K562 (cell line): ENCODE measurements around the gene PRSS8. TPM values are rescaled to one million over a fixed set of nuclear protein-coding genes. Genes with fewer than 3 reads are reported as not detected.

Experiments
- CBFA2T3 ChIP-seq: fragments of 450-650 bp; IDR thresholded peaks from 2 replicates; pipeline ENCODE4 v1.6.1; 2017
- CCNT2 ChIP-seq: IDR thresholded peaks from 2 replicates; pipeline ENCODE4 v1.6.1; 2011; ENCODE audit warnings: borderline replicate concordance, low read depth, mild to moderate bottlenecking, moderate library complexity, mixed read lengths, low read length; ENCODE audit not compliant: insufficient read length; ENCODE audit errors: extremely low read depth
- DLX4 ChIP-seq: fragments of 250-450 bp; sonication (Bioruptor Pico); IDR thresholded peaks from 2 replicates; pipeline ENCODE4 v1.6.1; 2021; ENCODE audit warnings: mild to moderate bottlenecking
- DMBX1 ChIP-seq: fragments of 250-450 bp; sonication (Bioruptor Pico); IDR thresholded peaks from 2 replicates; pipeline ENCODE4 v1.8.0; 2022; ENCODE audit warnings: inconsistent platforms, mild to moderate bottlenecking, moderate library complexity, borderline replicate concordance
- FOS ChIP-seq: IDR thresholded peaks from 3 replicates; pipeline ENCODE4 v1.6.1; 2011; ENCODE audit not compliant: insufficient read length; ENCODE audit errors: extremely low read depth
- GTF3C2 ChIP-seq: IDR thresholded peaks from 3 replicates; pipeline ENCODE4 v1.6.1; 2011; ENCODE audit warnings: borderline replicate concordance, mild to moderate bottlenecking, moderate library complexity; ENCODE audit not compliant: insufficient read length; ENCODE audit errors: extremely low read depth
- KLF1 ChIP-seq: fragments of 450-650 bp; IDR thresholded peaks from 2 replicates; pipeline ENCODE4 v1.6.1; 2016; ENCODE audit warnings: missing genetic modification characterization, missing compliant biosample characterization
- L3MBTL2 ChIP-seq: fragments of 450-650 bp; IDR thresholded peaks from 2 replicates; pipeline ENCODE4 v1.6.1; 2016; ENCODE audit warnings: mild to moderate bottlenecking, moderate library complexity
- MLLT1 ChIP-seq, 2 experiments: fragments of 450-650 bp; IDR thresholded peaks; 2 replicates each; pipeline ENCODE4 v1.6.1; 2016
- MTF1 ChIP-seq: fragments of 250-450 bp; sonication (Bioruptor Pico); IDR thresholded peaks from 2 replicates; pipeline ENCODE4 v1.9.0; 2021; ENCODE audit warnings: moderate library complexity, mild to moderate bottlenecking, inconsistent platforms, borderline replicate concordance
- NELFE ChIP-seq: IDR thresholded peaks from 2 replicates; pipeline ENCODE4 v1.6.1; 2011; ENCODE audit warnings: mild to moderate bottlenecking; ENCODE audit not compliant: insufficient read depth, insufficient read length
- RBM39 ChIP-seq: fragments of 200-400 bp; formaldehyde crosslinking; optimal IDR thresholded peaks from 2 replicates; pipeline ENCODE3; 2018; ENCODE audit warnings: low read depth, low read length
- TOE1 ChIP-seq, 2 experiments: fragments of 450-650 bp in 1 of 2; sonication (generic) in 1 of 2; formaldehyde crosslinking in 1 of 2; IDR thresholded peaks; 2 replicates each; pipeline versions ENCODE4 v1.7.1 to v1.8.0; 2016 to 2022; ENCODE audit warnings: borderline replicate concordance in 2 of 2, mild to moderate bottlenecking in 2 of 2, antibody characterized with exemption in 1 of 2, inconsistent platforms in 1 of 2, low read depth in 1 of 2, missing genetic modification reagents in 1 of 2, moderate library complexity in 1 of 2
- ZNF175 ChIP-seq: fragments of 200-800 bp; sonication (Bioruptor generic); IDR thresholded peaks from 2 replicates; pipeline ENCODE4 v1.6.1; 2016; ENCODE audit warnings: low read depth, mild to moderate bottlenecking, missing genetic modification characterization, missing compliant biosample characterization
- ZNF280B ChIP-seq: fragments of 250-450 bp; sonication (Bioruptor Pico); IDR thresholded peaks from 2 replicates; pipeline ENCODE4 v1.5.1; 2021; ENCODE audit warnings: mild to moderate bottlenecking
- ZNF316 ChIP-seq: fragments of 450-650 bp; IDR thresholded peaks from 2 replicates; pipeline ENCODE4 v1.6.1; 2016
- ZNF57 ChIP-seq: fragments of 450-650 bp; formaldehyde crosslinking; IDR thresholded peaks from 2 replicates; pipeline ENCODE4 v1.4.0; 2020; ENCODE audit warnings: mild to moderate bottlenecking, moderate library complexity
- ZNF830 ChIP-seq: fragments of 250-450 bp; sonication (Bioruptor Pico); IDR thresholded peaks from 2 replicates; pipeline ENCODE4 v1.5.0; 2021; ENCODE audit warnings: mild to moderate bottlenecking
- polyA plus RNA-seq, 8 experiments: library from polyadenylated mRNA; depleted of rRNA in 4 of 8; stranded (reverse) in 5 of 8; unstranded in 3 of 8; fragments of >200 nt; fragmentation: Nextera tagmentation in 2 of 8; fragmentation: Illumina TruSeq in 1 of 8; extraction: Ambion mirVana in 2 of 8; extraction: Trizol in 1 of 8; gene quantifications; 2 replicates each; pipeline versions ENCODE4 v1.2.1 to v1.2.3, GENCODE V29; 2011 to 2014; ENCODE audit warnings: inconsistent platforms in 1 of 8, missing spikeins in 1 of 8
- total RNA-seq, 7 experiments: library from RNA; depleted of rRNA in 6 of 7; stranded (reverse); fragments of >200 nt in 6 of 7; fragmentation: Illumina TruSeq in 2 of 7; extraction: Trizol in 2 of 7; gene quantifications; 2 replicates each; pipeline versions ENCODE4 v1.2.1 to v1.2.3, GENCODE V29; 2011 to 2021; ENCODE audit warnings: low replicate concordance in 1 of 7

Gene PRSS8
- total and polyA plus RNA-seq, 9 of the 15 experiments (the other 6 are each of a cell fraction or from before 2014, with no cell fraction given) = 0.25 to 3.9 (median 1.3) TPM; not detected in 1

- TF ChIP-seq GTF3C2 (no peak), RBM39 (no peak), DLX4 (CRISPR knock-in tag) (no peak), TOE1 (IDR thresholded peaks at IDR 0.05; ENCODE audit: borderline replicate concordance) (peak; percentile 83; the same call in 1 of the 2 replicates), TOE1 (CRISPR knock-in tag; IDR thresholded peaks at IDR 0.05; ENCODE audit: borderline replicate concordance, low read depth) (no peak), ZNF280B (CRISPR knock-in tag) (no peak), ZNF830 (no peak), L3MBTL2 (no peak), NELFE (no peak), KLF1 (tag) (no peak), DMBX1 (no peak), ZNF175 (CRISPR knock-in tag) (no peak), FOS (no peak), ZNF316 (no peak), CBFA2T3 (no peak), MLLT1 (IDR thresholded peaks at IDR 0.05) (peak in 1 of 2 experiments; percentile 43; a peak in 1 of 4 replicates), CCNT2 (no peak), MTF1 (no peak), ZNF57 (CRISPR knock-in tag) (no peak)
Measured at GRCh38 chr16:31134625-31135534, 647 bp downstream of the PRSS8 start (continued).
